ENCODE results near the gene TSHZ3.

Gene TSHZ3

GRCh38 chr19:31268751-31269383, 80.4 kb downstream of the TSHZ3 start:
- DNase-seq (ENCODE audit: low read depth in 4 of 4, low spot score in 1 of 4): no peak

GRCh38 chr19:31266731-31267130, 82.5 kb downstream of the TSHZ3 start:
- no peak for DNase-seq (ENCODE audit: low read depth in 4 of 4, low spot score in 1 of 4)

- DNase-seq (ENCODE audit: low read depth in 4 of 4, low spot score in 1 of 4): no peak
Measured at GRCh38 chr19:31266196-31266595, 83.0 kb downstream of the TSHZ3 start.

GRCh38 chr19:31264041-31264778, 85.0 kb downstream of the TSHZ3 start:
- no peak for DNase-seq (ENCODE audit: low read depth in 4 of 4, low spot score in 1 of 4)

GRCh38 chr19:31263328-31263727, 85.9 kb downstream of the TSHZ3 start:
- no peak for DNase-seq (ENCODE audit: low read depth in 4 of 4, low spot score in 1 of 4)

- DNase-seq (ENCODE audit: low read depth in 4 of 4, low spot score in 1 of 4): no peak
Measured at GRCh38 chr19:31262725-31263191, 86.5 kb downstream of the TSHZ3 start.

GRCh38 chr19:31261603-31262212, 87.5 kb downstream of the TSHZ3 start:
- DNase-seq (ENCODE audit: low read depth in 4 of 4, low spot score in 1 of 4): no peak

GRCh38 chr19:31261019-31261602, 88.1 kb downstream of the TSHZ3 start:
- no peak for DNase-seq (ENCODE audit: low read depth in 4 of 4, low spot score in 1 of 4)

- DNase-seq (ENCODE audit: low read depth in 4 of 4, low spot score in 1 of 4): no peak
Measured at GRCh38 chr19:31260171-31260933, 88.9 kb downstream of the TSHZ3 start.

- DNase-seq (ENCODE audit: low read depth in 4 of 4, low spot score in 1 of 4): no peak
Measured at GRCh38 chr19:31258211-31259052, 90.8 kb downstream of the TSHZ3 start.

- no peak for DNase-seq (ENCODE audit: low read depth in 4 of 4, low spot score in 1 of 4)
Measured at GRCh38 chr19:31257426-31258130, 91.7 kb downstream of the TSHZ3 start.

GRCh38 chr19:31257025-31257424, 92.2 kb downstream of the TSHZ3 start:
- no peak for DNase-seq (ENCODE audit: low read depth in 4 of 4, low spot score in 1 of 4)

GRCh38 chr19:31256593-31256960, 92.7 kb downstream of the TSHZ3 start:
- DNase-seq (ENCODE audit: low read depth in 4 of 4, low spot score in 1 of 4): no peak

- DNase-seq (ENCODE audit: low read depth in 4 of 4, low spot score in 1 of 4): no peak
Measured at GRCh38 chr19:31255831-31256592, 93.2 kb downstream of the TSHZ3 start.

GRCh38 chr19:31255174-31255799, 93.9 kb downstream of the TSHZ3 start:
- no peak for DNase-seq (ENCODE audit: low read depth in 4 of 4, low spot score in 1 of 4)

- DNase-seq (ENCODE audit: low read depth in 4 of 4, low spot score in 1 of 4): no peak
Measured at GRCh38 chr19:31254611-31255010, 94.6 kb downstream of the TSHZ3 start.

- DNase-seq (ENCODE audit: low read depth in 4 of 4, low spot score in 1 of 4): no peak
Measured at GRCh38 chr19:31254180-31254551, 95.1 kb downstream of the TSHZ3 start.

- no peak for DNase-seq (ENCODE audit: low read depth in 4 of 4, low spot score in 1 of 4)
Measured at GRCh38 chr19:31253526-31254179, 95.6 kb downstream of the TSHZ3 start.

Measured in stimulated activated CD4-positive, alpha-beta T cell treated with anti-CD3 and anti-CD28 coated beads, Interleukin-1b, Interleukin-23, amount 100 ng/mL, for 24 hours (primary cell).